Adrenal gland (tissue), 5 donors: ENCODE data around the gene ANKRD24.
"Not testable (repeated sequence)": the region's sequence is repeated elsewhere in the genome, so short reads cannot be mapped to it uniquely, and the experiment has no call there.

ENCODE experiments used
- CTCF ChIP-seq, 6 experiments: fragments of 450-650 bp in 4 of 6; fragments of 200-600 bp in 2 of 6; sonication (generic) in 1 of 6; IDR thresholded peaks; 1 replicate in 5 of 6; 2 replicates in 1 of 6; pipeline versions ENCODE4 v1.5.1 to v1.8.0; 2016 to 2021; ENCODE audit warnings: antibody characterized with exemption in 6 of 6, mild to moderate bottlenecking in 2 of 6, moderate library complexity in 1 of 6
- POLR2A ChIP-seq, 2 donors: fragments of 450-650 bp; IDR thresholded peaks; one replicate each; pipeline ENCODE4 v1.6.1; 2017; ENCODE audit warnings: antibody characterized with exemption in 2 of 2, mild to moderate bottlenecking in 2 of 2, moderate library complexity in 1 of 2
- donor health status: DM: no; HTN: no; CAD: no.

- TF ChIP-seq CTCF, POLR2A (IDR thresholded peaks at IDR 0.05): not testable (repeated sequence)
Observed at GRCh38 chr19:4231521-4231920, 49.0 kb downstream of the ANKRD24 start.
